HL-60 (cell line): ENCODE data around the gene TLCD4.
"Not testable (repeated sequence)": the region's sequence is repeated elsewhere in the genome, so short reads cannot be mapped to it uniquely, and the experiment has no call there.

Experiments
- DNase-seq, 2 experiments: peaks; one replicate each; pipeline ENCODE4 v3.0.0-alpha.2; 2010 to 2020; ENCODE audit warnings: low read depth in 1 of 2, low spot score in 1 of 2
- H3K27ac ChIP-seq: fragments of 250-450 bp; sonication (Bioruptor Pico); replicated peaks from 2 replicates; pipeline ENCODE4 v1.5.1; 2020; ENCODE audit warnings: mild to moderate bottlenecking, moderate library complexity
- H3K27me3 ChIP-seq: fragments of 250-450 bp; sonication (Bioruptor Pico); 2 replicates; pipeline ENCODE4 v1.5.1; 2021; ENCODE audit warnings: mild to moderate bottlenecking, moderate library complexity; ENCODE audit not compliant: insufficient read depth, poor library complexity, severe bottlenecking
- H3K4me3 ChIP-seq: replicated peaks from 2 replicates; pipeline ENCODE4 v1.5.1; 2011; ENCODE audit warnings: mild to moderate bottlenecking, control low read depth, low read length; ENCODE audit not compliant: insufficient read depth
- GABPA ChIP-seq: IDR thresholded peaks from 2 replicates; pipeline ENCODE4 v1.6.1; 2012; ENCODE audit warnings: low read depth
- POLR2AphosphoS5 ChIP-seq: IDR thresholded peaks from 2 replicates; pipeline ENCODE4 v1.6.1; 2012; ENCODE audit warnings: low read depth
- REST ChIP-seq: IDR thresholded peaks from 2 replicates; pipeline ENCODE4 v1.6.1; 2012; ENCODE audit warnings: low read depth; ENCODE audit not compliant: insufficient replicate concordance
- SPI1 ChIP-seq: IDR thresholded peaks from 2 replicates; pipeline ENCODE4 v1.6.1; 2012; ENCODE audit warnings: low read depth, mild to moderate bottlenecking, borderline replicate concordance
- TF ChIP-seq, protein P1 (sequence below): IDR thresholded peaks from one replicate; pipeline ENCODE4 v1.5.1; 2011; ENCODE audit warnings: low read length, control low read depth, inconsistent platforms; ENCODE audit not compliant: insufficient read depth

TLCD4 gene

GRCh38 chr1:95145493-95145892, 28.3 kb downstream of the TLCD4 start:
- H3K27me3 ChIP-seq = peaks cover 2% of the 10 kb centered on the region
- H3K4me3 ChIP-seq = no peak overlapping the region
- DNase-seq = no peak
- H3K27ac ChIP-seq = no peak overlapping the region
- TF ChIP-seq POLR2AphosphoS5 (no peak), REST (no peak), SPI1 (no peak), GABPA (no peak)
- TF ChIP-seq, protein P1, sequence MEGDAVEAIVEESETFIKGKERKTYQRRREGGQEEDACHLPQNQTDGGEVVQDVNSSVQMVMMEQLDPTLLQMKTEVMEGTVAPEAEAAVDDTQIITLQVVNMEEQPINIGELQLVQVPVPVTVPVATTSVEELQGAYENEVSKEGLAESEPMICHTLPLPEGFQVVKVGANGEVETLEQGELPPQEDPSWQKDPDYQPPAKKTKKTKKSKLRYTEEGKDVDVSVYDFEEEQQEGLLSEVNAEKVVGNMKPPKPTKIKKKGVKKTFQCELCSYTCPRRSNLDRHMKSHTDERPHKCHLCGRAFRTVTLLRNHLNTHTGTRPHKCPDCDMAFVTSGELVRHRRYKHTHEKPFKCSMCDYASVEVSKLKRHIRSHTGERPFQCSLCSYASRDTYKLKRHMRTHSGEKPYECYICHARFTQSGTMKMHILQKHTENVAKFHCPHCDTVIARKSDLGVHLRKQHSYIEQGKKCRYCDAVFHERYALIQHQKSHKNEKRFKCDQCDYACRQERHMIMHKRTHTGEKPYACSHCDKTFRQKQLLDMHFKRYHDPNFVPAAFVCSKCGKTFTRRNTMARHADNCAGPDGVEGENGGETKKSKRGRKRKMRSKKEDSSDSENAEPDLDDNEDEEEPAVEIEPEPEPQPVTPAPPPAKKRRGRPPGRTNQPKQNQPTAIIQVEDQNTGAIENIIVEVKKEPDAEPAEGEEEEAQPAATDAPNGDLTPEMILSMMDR = no peak

GRCh38 chr1:95146637-95147036, 29.5 kb downstream of the TLCD4 start:
- no peak for DNase-seq
- no peak overlapping the region for H3K27ac ChIP-seq

GRCh38 chr1:95154096-95154495, 36.9 kb downstream of the TLCD4 start:
- no peak overlapping the region for H3K4me3 ChIP-seq
- H3K27me3 ChIP-seq = no peaks in the 10 kb centered on the region
- no peak for DNase-seq
- H3K27ac ChIP-seq = no peak overlapping the region
- TF ChIP-seq, protein P1 = no peak
- TF ChIP-seq GABPA = no peak

More at GRCh38 chr1:95146637-95147036, 29.5 kb downstream of the TLCD4 start:
- TF ChIP-seq, protein P1 = no peak
- TF ChIP-seq GABPA (no peak), SPI1 (no peak), REST (no peak), POLR2AphosphoS5 (no peak)
- no peak overlapping the region for H3K4me3 ChIP-seq
- H3K27me3 ChIP-seq = no peaks in the 10 kb centered on the region

DNA sequence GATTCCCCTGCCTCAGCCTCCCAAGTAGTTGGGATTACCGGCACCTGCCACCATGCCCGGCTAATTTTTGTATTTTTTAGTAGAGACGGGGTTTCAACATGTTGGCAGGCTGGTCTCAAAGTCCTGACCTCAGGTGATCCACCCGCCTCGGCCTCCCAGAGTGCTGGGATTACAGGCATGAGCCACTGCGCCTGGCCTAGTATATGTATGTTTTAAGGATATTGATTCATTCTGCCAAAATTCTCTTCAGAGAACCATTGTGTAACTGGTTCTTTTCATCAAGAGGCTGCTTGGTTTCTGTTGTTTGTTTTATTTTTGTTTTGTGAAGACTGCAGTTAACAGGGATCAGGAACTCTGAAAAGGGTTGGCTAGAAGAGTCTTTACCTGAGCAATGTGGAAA, 48.4 kb downstream of the TLCD4 start:
- H3K4me3 ChIP-seq, DNase-seq, H3K27ac ChIP-seq, H3K27me3 ChIP-seq: not testable (repeated sequence)
